Neural cell (in vitro differentiated cells): Measurements from ENCODE around the gene EPB41L2. TPM values are rescaled to one million over a fixed set of nuclear protein-coding genes. Genes with fewer than 3 reads are reported as not detected.

Experiments
- H2AFZ ChIP-seq: fragments of 200-600, 300-800 bp; sonication (generic), shearing (Covaris generic); 2 replicates; pipeline ENCODE4 v1.6.0; 2014; ENCODE audit warnings: low read depth, mild to moderate bottlenecking, antibody characterized with exemption, low read length, moderate library complexity
- H3F3A ChIP-seq: fragments of 200-600 bp; shearing (Covaris generic); 2 replicates; pipeline ENCODE4 v1.6.1; 2016; ENCODE audit warnings: mild to moderate bottlenecking, moderate library complexity, mixed read lengths, antibody characterized with exemption, low read length; ENCODE audit not compliant: insufficient read depth, poor library complexity, severe bottlenecking
- H3K27ac ChIP-seq: fragments of 200-600, 300-800 bp; sonication (generic), shearing (Covaris generic); 2 replicates; pipeline ENCODE4 v1.5.1; 2014; ENCODE audit warnings: mild to moderate bottlenecking, low read length, moderate library complexity
- H3K27me3 ChIP-seq: fragments of 300-800, 200-600 bp; sonication (generic), shearing (Covaris generic); 2 replicates; pipeline ENCODE4 v1.6.0; 2014; ENCODE audit warnings: mild to moderate bottlenecking, low read depth, low read length, moderate library complexity; ENCODE audit not compliant: insufficient read depth
- H3K36me3 ChIP-seq: fragments of 300-800, 200-600 bp; sonication (generic), shearing (Covaris generic); 2 replicates; pipeline ENCODE4 v1.5.1; 2014; ENCODE audit warnings: mild to moderate bottlenecking, antibody characterized with exemption, low read length, moderate library complexity; ENCODE audit not compliant: insufficient read depth
- H3K4me2 ChIP-seq: fragments of 300-800, 200-600 bp; sonication (generic), shearing (Covaris generic); 2 replicates; pipeline ENCODE4 v1.6.0; 2014; ENCODE audit warnings: mild to moderate bottlenecking, low read length
- H3K4me3 ChIP-seq: fragments of 300-800, 200-600 bp; sonication (generic), shearing (Covaris generic); 2 replicates; pipeline ENCODE4 v1.5.1; 2014; ENCODE audit warnings: mild to moderate bottlenecking, low read length, moderate library complexity
- H3K79me2 ChIP-seq: fragments of 200-600 bp; shearing (Covaris generic); replicated peaks from 2 replicates; pipeline ENCODE4 v1.6.0; 2014; ENCODE audit warnings: mild to moderate bottlenecking, low read length, moderate library complexity; ENCODE audit not compliant: insufficient read depth
- H3K9ac ChIP-seq: fragments of 300-800, 200-600 bp; sonication (generic), shearing (Covaris generic); 2 replicates; pipeline ENCODE4 v1.6.1; 2016; ENCODE audit warnings: mild to moderate bottlenecking, low read length, mixed read lengths
- H3K9me2 ChIP-seq: fragments of 200-600 bp; shearing (Covaris generic); 2 replicates; pipeline ENCODE4 v1.6.1; 2016; ENCODE audit warnings: mild to moderate bottlenecking, low read length, mixed read lengths; ENCODE audit not compliant: insufficient read depth
- H3K9me3 ChIP-seq: fragments of 200-600, 300-800 bp; sonication (generic), shearing (Covaris generic); 2 replicates; pipeline ENCODE4 v1.6.1; 2016; ENCODE audit warnings: mild to moderate bottlenecking, mixed run types, low read length, moderate library complexity, mixed read lengths
- H4K20me1 ChIP-seq: fragments of 200-600 bp; shearing (Covaris generic); 2 replicates; pipeline ENCODE4 v1.6.1; 2016; ENCODE audit warnings: mild to moderate bottlenecking, mixed run types; ENCODE audit not compliant: insufficient read depth
- EP300 ChIP-seq: fragments of 450-650 bp; conservative IDR thresholded peaks from 2 replicates; pipeline ENCODE4 v1.6.1; 2014; ENCODE audit warnings: antibody characterized with exemption, mild to moderate bottlenecking, moderate library complexity; ENCODE audit not compliant: poor library complexity, severe bottlenecking
- EZH2 ChIP-seq: fragments of 200-600, 300-800 bp; shearing (Covaris generic), sonication (generic); IDR thresholded peaks from 2 replicates; pipeline ENCODE4 v1.6.1; 2014; ENCODE audit warnings: antibody characterized with exemption, low read length, borderline replicate concordance, mild to moderate bottlenecking; ENCODE audit not compliant: insufficient read depth, poor library complexity, severe bottlenecking
- MXI1 ChIP-seq: fragments of 450-650 bp; conservative IDR thresholded peaks from 2 replicates; pipeline ENCODE4 v1.6.1; 2014; ENCODE audit warnings: antibody characterized with exemption, mild to moderate bottlenecking; ENCODE audit not compliant: poor library complexity, severe bottlenecking
- POLR2AphosphoS5 ChIP-seq: IDR thresholded peaks from 2 replicates; pipeline ENCODE4 v1.6.1; 2012
- RAD21 ChIP-seq: fragments of 450-650 bp; conservative IDR thresholded peaks from 2 replicates; pipeline ENCODE4 v1.6.1; 2014; ENCODE audit warnings: antibody characterized with exemption, mild to moderate bottlenecking, moderate library complexity
- SMC3 ChIP-seq: fragments of 450-650 bp; conservative IDR thresholded peaks from 2 replicates; pipeline ENCODE4 v1.6.1; 2014; ENCODE audit warnings: antibody characterized with exemption, mild to moderate bottlenecking, moderate library complexity; ENCODE audit not compliant: poor library complexity
- TAF1 ChIP-seq: IDR thresholded peaks from 2 replicates; pipeline ENCODE4 v1.6.1; 2012; ENCODE audit warnings: low read depth
- polyA plus RNA-seq: library from polyadenylated mRNA; depleted of rRNA; stranded (reverse); fragments of >200 nt; gene quantifications from 2 replicates; pipeline ENCODE4 v1.2.3, GENCODE V29; 2014
- TF ChIP-seq, protein P1 (sequence below): fragments of 450-650 bp; IDR thresholded peaks from 2 replicates; pipeline ENCODE4 v1.5.1; 2014; ENCODE audit warnings: antibody characterized with exemption, mild to moderate bottlenecking, moderate library complexity; ENCODE audit not compliant: poor library complexity, severe bottlenecking
- TF ChIP-seq, protein P2 (sequence below): IDR thresholded peaks from 2 replicates; pipeline ENCODE4 v1.6.1; 2012; ENCODE audit warnings: borderline replicate concordance

EPB41L2 gene
- polyA plus RNA-seq, 1 donor from 2014 or later = 13.5 TPM

DNA sequence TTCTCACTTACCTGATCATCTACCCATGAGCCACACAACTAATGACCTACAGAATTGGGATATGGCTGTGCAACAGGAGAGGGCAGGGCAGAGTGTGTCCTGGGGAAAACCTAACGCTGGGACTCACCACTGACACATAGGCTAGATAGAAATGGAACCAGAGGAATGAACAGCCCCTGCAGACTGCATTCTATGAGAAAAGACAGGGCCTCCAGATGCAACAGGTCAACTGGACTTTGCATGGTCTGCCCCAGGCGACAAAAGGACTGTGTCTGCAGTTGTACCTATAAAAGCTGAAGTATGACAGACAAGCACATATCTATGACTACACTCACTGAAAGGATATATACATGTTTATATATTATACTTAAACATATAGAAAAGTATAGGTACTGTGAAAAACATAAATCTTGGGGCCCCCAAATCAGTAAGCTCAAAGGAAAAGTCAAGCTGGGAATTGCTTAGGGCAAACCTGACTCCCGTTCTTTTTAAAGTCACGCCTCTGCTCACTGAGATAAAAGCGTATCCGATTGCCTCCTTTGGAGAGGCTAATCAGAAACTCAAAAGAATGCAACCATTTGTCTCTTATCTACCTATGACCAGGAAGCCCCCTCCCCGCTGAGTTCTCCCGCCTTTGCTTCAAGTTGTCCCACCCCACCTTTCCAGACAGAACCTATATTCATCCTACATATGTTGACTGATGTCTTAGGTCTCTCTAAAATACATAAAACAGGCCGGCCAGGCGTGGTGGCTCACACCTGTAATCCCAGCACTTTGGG is 68.5 kb downstream of the EPB41L2 start:
- no peaks in the 10 kb centered on the region for H4K20me1 ChIP-seq
- no peak overlapping the region for H3K4me3 ChIP-seq
- H3K27ac ChIP-seq = no peak overlapping the region
- H3K9me2 ChIP-seq = no peaks in the 10 kb centered on the region
- no peak overlapping the region for H3K4me2 ChIP-seq
- H3K9me3 ChIP-seq = no peaks in the 10 kb centered on the region
- H3K9ac ChIP-seq = no peak overlapping the region
- H3K27me3 ChIP-seq = no peaks in the 10 kb centered on the region
- no peaks in the 10 kb centered on the region for H3F3A ChIP-seq
- H2AFZ ChIP-seq = no peak overlapping the region
- H3K36me3 ChIP-seq = no peaks in the 10 kb centered on the region
- TF ChIP-seq RAD21 (no peak), EP300 (no peak), MXI1 (no peak), EZH2 (no peak), TAF1 (no peak), SMC3 (no peak), POLR2AphosphoS5 (no peak)
- TF ChIP-seq, protein P1, sequence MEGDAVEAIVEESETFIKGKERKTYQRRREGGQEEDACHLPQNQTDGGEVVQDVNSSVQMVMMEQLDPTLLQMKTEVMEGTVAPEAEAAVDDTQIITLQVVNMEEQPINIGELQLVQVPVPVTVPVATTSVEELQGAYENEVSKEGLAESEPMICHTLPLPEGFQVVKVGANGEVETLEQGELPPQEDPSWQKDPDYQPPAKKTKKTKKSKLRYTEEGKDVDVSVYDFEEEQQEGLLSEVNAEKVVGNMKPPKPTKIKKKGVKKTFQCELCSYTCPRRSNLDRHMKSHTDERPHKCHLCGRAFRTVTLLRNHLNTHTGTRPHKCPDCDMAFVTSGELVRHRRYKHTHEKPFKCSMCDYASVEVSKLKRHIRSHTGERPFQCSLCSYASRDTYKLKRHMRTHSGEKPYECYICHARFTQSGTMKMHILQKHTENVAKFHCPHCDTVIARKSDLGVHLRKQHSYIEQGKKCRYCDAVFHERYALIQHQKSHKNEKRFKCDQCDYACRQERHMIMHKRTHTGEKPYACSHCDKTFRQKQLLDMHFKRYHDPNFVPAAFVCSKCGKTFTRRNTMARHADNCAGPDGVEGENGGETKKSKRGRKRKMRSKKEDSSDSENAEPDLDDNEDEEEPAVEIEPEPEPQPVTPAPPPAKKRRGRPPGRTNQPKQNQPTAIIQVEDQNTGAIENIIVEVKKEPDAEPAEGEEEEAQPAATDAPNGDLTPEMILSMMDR = no peak
- TF ChIP-seq, protein P2, sequence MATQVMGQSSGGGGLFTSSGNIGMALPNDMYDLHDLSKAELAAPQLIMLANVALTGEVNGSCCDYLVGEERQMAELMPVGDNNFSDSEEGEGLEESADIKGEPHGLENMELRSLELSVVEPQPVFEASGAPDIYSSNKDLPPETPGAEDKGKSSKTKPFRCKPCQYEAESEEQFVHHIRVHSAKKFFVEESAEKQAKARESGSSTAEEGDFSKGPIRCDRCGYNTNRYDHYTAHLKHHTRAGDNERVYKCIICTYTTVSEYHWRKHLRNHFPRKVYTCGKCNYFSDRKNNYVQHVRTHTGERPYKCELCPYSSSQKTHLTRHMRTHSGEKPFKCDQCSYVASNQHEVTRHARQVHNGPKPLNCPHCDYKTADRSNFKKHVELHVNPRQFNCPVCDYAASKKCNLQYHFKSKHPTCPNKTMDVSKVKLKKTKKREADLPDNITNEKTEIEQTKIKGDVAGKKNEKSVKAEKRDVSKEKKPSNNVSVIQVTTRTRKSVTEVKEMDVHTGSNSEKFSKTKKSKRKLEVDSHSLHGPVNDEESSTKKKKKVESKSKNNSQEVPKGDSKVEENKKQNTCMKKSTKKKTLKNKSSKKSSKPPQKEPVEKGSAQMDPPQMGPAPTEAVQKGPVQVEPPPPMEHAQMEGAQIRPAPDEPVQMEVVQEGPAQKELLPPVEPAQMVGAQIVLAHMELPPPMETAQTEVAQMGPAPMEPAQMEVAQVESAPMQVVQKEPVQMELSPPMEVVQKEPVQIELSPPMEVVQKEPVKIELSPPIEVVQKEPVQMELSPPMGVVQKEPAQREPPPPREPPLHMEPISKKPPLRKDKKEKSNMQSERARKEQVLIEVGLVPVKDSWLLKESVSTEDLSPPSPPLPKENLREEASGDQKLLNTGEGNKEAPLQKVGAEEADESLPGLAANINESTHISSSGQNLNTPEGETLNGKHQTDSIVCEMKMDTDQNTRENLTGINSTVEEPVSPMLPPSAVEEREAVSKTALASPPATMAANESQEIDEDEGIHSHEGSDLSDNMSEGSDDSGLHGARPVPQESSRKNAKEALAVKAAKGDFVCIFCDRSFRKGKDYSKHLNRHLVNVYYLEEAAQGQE = no peak
- no peaks in the 10 kb centered on the region for H3K79me2 ChIP-seq

DNA sequence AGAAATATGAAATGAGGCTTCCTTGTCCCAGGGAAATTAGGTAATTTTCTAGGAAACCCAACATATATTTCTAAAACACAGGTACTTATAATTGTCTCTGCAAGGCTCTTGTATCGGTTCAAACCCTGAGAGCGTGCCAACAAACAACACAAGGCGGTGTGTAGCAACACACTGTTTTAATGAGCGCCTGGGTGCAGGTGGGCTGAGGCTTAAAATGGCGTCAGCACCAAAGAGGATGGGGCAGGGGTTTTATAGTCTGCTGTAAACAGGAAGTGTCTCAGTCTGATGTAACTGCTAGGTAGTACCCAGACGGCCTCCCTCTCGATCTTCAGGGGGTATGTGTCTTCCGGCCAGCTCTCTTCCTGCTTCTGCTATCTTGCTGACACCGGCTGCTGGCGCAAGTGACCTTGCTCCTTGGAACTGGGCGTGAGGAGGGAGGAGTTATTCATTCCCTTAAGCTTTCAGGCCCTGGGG is 69.7 kb downstream of the EPB41L2 start:
- no peak overlapping the region for H3K4me3 ChIP-seq
- H3K9ac ChIP-seq = no peak overlapping the region
- no peaks in the 10 kb centered on the region for H4K20me1 ChIP-seq
- H3K4me2 ChIP-seq = no peak overlapping the region
- TF ChIP-seq POLR2AphosphoS5 = no peak
- no peak for TF ChIP-seq EP300
- TF ChIP-seq TAF1 = no peak
- no peak for TF ChIP-seq SMC3
- TF ChIP-seq RAD21 = no peak
- TF ChIP-seq, protein P1 = no peak
- TF ChIP-seq, protein P2 = no peak
- no peak for TF ChIP-seq EZH2
- no peak for TF ChIP-seq MXI1
- no peak overlapping the region for H2AFZ ChIP-seq
- H3K27ac ChIP-seq = no peak overlapping the region
- H3K9me3 ChIP-seq = no peaks in the 10 kb centered on the region
- no peaks in the 10 kb centered on the region for H3K79me2 ChIP-seq
- no peaks in the 10 kb centered on the region for H3K9me2 ChIP-seq
- H3K36me3 ChIP-seq = no peaks in the 10 kb centered on the region
- no peaks in the 10 kb centered on the region for H3F3A ChIP-seq
- H3K27me3 ChIP-seq = no peaks in the 10 kb centered on the region
